GM21717 (cell line): ENCODE measurements around the gene NAA20.
"Not testable (repeated sequence)": the region's sequence is repeated elsewhere in the genome, so short reads cannot be mapped to it uniquely, and the experiment has no call there.

Experiments
- ATAC-seq: cut with Tn5 transposase; IDR thresholded peaks from one replicate; pipeline ENCODE4 v1.9.1; 2021; ENCODE audit warnings: mild to moderate bottlenecking, moderate library complexity; ENCODE audit not compliant: unreplicated experiment

NAA20 gene

GRCh38 chr20:19991308-19991707, 25.9 kb upstream of the NAA20 start:
- ATAC-seq, result no peak

- no peak for ATAC-seq
Observed at GRCh38 chr20:19991854-19992253, 25.3 kb upstream of the NAA20 start.

DNA sequence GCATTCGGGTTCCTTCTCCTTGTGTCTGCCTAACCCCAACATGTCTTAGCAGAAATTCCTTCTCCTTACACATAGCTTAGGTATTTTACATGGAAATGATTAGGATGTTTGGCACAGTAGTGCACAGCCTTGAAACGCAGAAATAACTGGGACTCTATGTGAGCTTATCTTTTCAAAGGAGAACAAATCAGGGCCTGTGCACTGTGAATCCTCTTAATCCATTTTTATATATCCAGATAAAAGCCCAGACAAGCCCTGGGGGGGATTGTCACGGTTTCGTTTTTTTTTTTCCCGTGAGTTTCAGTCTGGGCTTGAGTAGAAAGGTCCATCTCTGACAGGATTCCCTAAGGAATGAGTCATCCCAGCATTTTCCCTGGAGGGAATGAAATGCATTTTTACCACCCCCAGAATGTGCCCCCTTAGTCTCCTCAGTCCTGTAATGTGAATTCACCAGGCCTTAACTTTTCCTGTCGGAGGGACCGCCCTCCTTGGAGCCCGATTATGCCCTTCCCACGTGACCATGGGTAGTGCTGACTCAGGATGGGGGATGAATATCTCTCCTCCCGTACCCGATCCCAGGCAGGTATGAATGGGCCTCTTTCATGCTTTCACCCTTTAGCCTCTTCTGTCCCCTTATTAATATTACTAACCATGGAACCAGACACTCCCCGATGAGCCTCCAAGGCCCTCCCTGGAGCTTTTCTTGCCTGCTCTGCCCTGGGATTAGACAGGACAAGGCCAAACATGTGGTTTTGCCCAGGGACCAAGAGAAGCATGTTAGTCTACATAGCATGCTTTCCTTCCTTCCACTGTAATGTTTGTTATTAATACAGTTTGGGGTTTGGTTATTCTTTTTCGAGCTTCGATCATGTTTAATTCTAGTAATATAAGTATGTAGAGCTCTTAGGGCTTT, 23.9 kb upstream of the NAA20 start:
- no peak for ATAC-seq

- ATAC-seq, result no peak
Observed at GRCh38 chr20:19993958-19994669, 23.0 kb upstream of the NAA20 start.

DNA sequence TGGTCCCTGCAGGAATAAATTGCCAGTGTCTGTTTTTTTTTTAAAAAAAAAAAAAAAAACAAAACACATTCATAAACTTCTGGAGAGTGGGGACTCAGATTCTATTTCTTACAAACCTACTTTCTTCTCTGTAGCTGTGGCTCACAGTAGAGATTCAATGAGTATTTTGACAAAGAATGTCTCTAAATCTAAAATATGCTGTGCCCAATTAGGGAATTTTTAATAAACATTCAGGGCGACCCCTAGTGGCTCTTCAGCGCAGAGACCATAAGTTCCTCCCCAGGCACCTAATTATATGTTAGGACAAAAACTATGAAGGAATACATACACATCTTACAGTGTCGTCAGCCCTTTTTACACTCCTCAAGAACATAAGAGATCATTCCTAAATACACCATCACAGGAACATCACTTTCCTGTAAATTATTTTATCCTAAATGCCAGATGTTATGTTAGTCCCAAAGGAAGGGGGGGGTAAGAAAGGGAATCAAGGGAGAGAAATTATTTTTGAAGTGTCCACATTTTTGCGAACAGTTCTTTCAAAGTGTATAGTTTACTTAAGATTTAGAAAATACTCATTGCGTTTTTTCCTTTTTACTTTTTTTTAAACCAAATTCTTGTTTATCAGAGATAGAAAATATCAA, 21.8 kb upstream of the NAA20 start:
- ATAC-seq, result no peak

GRCh38 chr20:19996222-19996621, 20.9 kb upstream of the NAA20 start:
- ATAC-seq, result no peak

DNA sequence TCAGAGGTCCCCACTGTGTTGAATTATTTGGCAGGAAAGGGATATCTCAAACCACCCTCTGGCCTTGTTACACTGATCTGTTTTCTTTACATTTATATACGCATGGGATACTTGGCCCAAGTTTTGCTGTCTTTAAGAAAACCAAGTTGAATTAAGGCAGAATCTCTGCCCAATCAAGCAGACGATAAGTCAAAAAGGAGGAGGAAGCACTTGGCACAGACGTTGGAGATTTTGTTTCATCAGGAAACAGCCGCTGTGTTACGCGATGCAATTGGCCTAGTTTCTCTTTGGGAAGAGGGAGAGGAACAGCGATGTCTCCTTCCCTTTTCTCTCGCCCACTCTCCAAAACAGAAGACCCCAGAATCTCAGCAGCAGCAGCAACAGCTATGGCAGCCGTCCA, 20.2 kb upstream of the NAA20 start:
- no peak for ATAC-seq

DNA sequence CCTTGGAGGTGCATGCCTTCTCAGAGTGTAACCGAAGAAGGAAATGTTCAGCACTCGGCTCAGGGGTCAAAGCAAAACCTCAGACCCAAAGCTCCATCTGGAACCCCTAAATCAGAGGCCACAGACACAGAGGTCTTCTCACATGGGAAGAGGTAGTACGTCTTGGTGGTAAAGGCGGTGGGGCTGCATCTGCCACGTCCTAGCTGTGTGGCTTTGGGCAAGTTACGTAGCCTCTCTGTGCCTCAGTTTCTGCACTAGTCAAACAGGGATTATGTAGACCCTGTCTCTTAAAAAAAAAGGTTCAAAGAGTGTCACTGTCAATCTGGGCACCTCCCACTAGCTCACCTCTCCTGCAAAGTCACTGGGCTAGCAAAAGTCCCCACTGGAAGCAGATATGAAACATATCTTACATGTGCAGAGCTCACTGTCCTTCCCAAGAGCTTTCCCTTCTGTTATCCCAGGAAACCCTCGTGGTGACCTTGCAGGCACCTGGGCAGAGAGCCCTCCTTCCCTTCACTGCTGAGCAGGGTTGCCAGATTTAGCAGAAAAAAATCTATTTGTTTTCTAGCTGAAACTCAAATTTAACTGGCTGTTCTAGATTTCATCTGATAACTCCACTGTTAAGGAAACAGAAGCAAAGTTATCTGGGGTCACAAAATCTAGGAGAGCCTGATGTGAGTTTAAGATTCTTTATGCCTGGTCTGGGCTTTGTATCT, 18.0 kb upstream of the NAA20 start:
- ATAC-seq, result no peak

- no peak for ATAC-seq
Observed at GRCh38 chr20:20000211-20000968, 16.8 kb upstream of the NAA20 start.

- ATAC-seq, result no peak
Observed at GRCh38 chr20:20002101-20002998, 14.8 kb upstream of the NAA20 start.

GRCh38 chr20:20003031-20003954, 13.9 kb upstream of the NAA20 start:
- ATAC-seq, result no peak

- not testable (repeated sequence) for ATAC-seq
Observed at GRCh38 chr20:20003955-20004322, 13.2 kb upstream of the NAA20 start.

- no peak for ATAC-seq
Observed at GRCh38 chr20:20005342-20005741, 11.8 kb upstream of the NAA20 start.

DNA sequence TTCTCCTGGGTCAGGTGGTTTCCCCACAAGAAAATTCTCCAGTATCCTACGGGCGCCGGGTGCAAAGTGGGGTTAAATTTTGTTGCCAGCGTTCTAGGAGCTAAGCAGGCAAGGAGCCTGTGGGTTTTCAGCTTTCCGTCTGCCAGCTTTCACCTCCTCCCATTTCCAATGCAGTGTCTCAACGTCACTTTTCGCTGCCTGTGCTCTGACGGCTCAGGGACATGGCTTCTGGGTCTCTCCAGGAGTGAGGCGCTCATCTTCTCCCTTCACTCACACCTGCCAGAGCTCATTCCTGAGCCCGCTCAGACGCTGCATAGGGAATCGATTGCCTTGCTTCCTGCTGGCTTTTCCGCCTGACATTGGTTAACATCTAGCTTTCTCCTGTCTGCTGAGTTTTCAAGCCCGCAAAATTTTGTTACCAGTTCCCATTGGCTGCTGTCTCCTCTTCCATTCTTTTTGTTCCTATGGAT, 7.3 kb upstream of the NAA20 start:
- ATAC-seq, result no peak

- no peak for ATAC-seq
Observed at GRCh38 chr20:20010639-20011500, 6.3 kb upstream of the NAA20 start.

- no peak for ATAC-seq
Observed at GRCh38 chr20:20012541-20012940, 4.6 kb upstream of the NAA20 start.

GRCh38 chr20:20014659-20015058, 2.5 kb upstream of the NAA20 start:
- ATAC-seq, result no peak
